Suprapubic skin (tissue), 4 donors: ENCODE data around the gene PTS. TPM values are rescaled to one million over a fixed set of nuclear protein-coding genes. Genes with fewer than 3 reads are reported as not detected.

Experiments used
- DNase-seq, 2 donors: peaks; one replicate each; pipeline ENCODE4 v3.0.0-alpha.2; 2019; ENCODE audit warnings: low spot score in 2 of 2
- H3K27ac ChIP-seq: fragments of 200-600 bp; sonication (generic); one replicate; pipeline ENCODE4 v1.5.1; 2019
- H3K27me3 ChIP-seq: fragments of 200-600 bp; sonication (generic); one replicate; pipeline ENCODE4 v1.5.1; 2019
- H3K36me3 ChIP-seq: fragments of 200-600 bp; sonication (generic); one replicate; pipeline ENCODE4 v1.5.1; 2019
- H3K4me1 ChIP-seq: fragments of 200-600 bp; sonication (generic); one replicate; pipeline ENCODE4 v1.5.1; 2019
- H3K4me3 ChIP-seq: fragments of 200-600 bp; sonication (generic); one replicate; pipeline ENCODE4 v1.5.1; 2019; ENCODE audit warnings: mild to moderate bottlenecking
- H3K9me3 ChIP-seq: fragments of 200-600 bp; sonication (generic); one replicate; pipeline ENCODE4 v1.5.1; 2019
- CTCF ChIP-seq, 2 donors: fragments of 200-600 bp in 1 of 2; fragments of 450-650 bp in 1 of 2; sonication (generic) in 1 of 2; IDR thresholded peaks; one replicate each; pipeline ENCODE4 v1.5.1; 2016 to 2019; ENCODE audit warnings: antibody characterized with exemption in 2 of 2, mild to moderate bottlenecking in 1 of 2, moderate library complexity in 1 of 2
- EP300 ChIP-seq: sonication (generic); formaldehyde crosslinking; IDR thresholded peaks from one replicate; pipeline ENCODE4 v1.6.1; 2017; ENCODE audit warnings: antibody characterized with exemption
- POLR2A ChIP-seq, 2 donors: fragments of 450-650 bp; IDR thresholded peaks; one replicate each; pipeline ENCODE4 v1.6.1; 2017; ENCODE audit warnings: antibody characterized with exemption in 2 of 2, mild to moderate bottlenecking in 2 of 2, moderate library complexity in 2 of 2
- POLR2AphosphoS5 ChIP-seq, 3 donors: sonication (generic); formaldehyde crosslinking; IDR thresholded peaks; one replicate each; pipeline ENCODE4 v1.6.1; 2017; ENCODE audit warnings: antibody characterized with exemption in 3 of 3
- WGBS: methylation state at CpG from one replicate; pipeline ENCODE4 v1.1.5; 2018; 5-methylcytosine and 5-hydroxymethylcytosine counted together
- total RNA-seq, 4 donors: library from RNA; depleted of rRNA; stranded (reverse); fragments of >200 nt; gene quantifications; one replicate each; pipeline ENCODE4 v1.1.0, GENCODE V29; 2016

The PTS gene
- total RNA-seq, 4 donors from 2014 or later = 22.1 to 39.2 (median 32.5) TPM

DNA sequence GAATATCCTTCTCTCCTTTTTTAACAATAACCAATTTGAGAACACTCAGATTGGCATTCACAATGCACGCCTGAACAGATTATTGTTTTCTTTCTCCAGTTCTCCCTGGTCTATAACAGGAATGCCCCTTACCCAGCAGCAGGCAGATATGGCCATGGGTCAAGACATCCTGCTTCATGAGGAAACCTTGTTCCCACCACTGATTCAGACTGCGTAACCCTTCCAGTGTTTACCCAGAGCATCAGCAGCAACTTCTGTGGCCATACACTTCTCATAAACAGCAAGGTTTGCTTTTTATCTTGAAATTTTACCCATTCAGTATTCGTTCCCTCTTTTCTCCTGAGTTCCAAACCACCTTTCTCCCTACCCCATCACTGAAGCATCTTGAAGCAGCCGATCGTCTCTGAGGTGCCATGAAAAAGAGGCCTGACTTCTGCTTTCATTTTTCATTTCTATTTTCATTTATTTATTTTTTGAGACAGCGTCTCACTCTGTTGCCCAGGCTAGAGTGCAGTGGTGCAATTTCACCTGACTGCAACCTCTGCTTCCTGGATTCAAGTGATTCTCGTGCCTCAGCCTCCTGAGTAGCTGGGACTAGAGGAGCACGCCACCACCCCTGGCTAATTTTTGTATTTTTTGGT lies 9.6 kb downstream of the PTS start:
- DNase-seq = no peak
- Histone ChIP-seq H3K9me3 (no peaks in the 10 kb centered on the region), H3K27ac (no peak overlapping the region), H3K27me3 (no peaks in the 10 kb centered on the region), H3K36me3 (peaks cover 86% of the 10 kb centered on the region), H3K4me1 (no peaks in the 10 kb centered on the region), H3K4me3 (no peak overlapping the region)
- 96% methylated on average over 8 of the region's 8 CpGs for WGBS
- no peak for TF ChIP-seq CTCF (IDR thresholded peaks at IDR 0.05)
- no peak for TF ChIP-seq EP300
- no peak for TF ChIP-seq POLR2A (IDR thresholded peaks at IDR 0.05)
- TF ChIP-seq POLR2AphosphoS5 (IDR thresholded peaks at IDR 0.05) = no peak

GRCh38 chr11:112237451-112237850 lies 11.2 kb downstream of the PTS start:
- Histone ChIP-seq H3K36me3 (peaks cover 84% of the 10 kb centered on the region), H3K27ac (no peak overlapping the region), H3K4me1 (no peaks in the 10 kb centered on the region), H3K27me3 (no peaks in the 10 kb centered on the region), H3K9me3 (no peaks in the 10 kb centered on the region), H3K4me3 (no peak overlapping the region)
- no peak for DNase-seq
- TF ChIP-seq CTCF (IDR thresholded peaks at IDR 0.05) (no peak), POLR2AphosphoS5 (IDR thresholded peaks at IDR 0.05) (no peak), EP300 (no peak), POLR2A (IDR thresholded peaks at IDR 0.05) (no peak)
- WGBS = 97% methylated on average over 4 of the region's 4 CpGs

- TF ChIP-seq POLR2AphosphoS5 (IDR thresholded peaks at IDR 0.05) = no peak
- no peak for TF ChIP-seq EP300
- no peak for TF ChIP-seq CTCF (IDR thresholded peaks at IDR 0.05)
- TF ChIP-seq POLR2A (IDR thresholded peaks at IDR 0.05) = no peak
- Histone ChIP-seq H3K4me3 (no peak overlapping the region), H3K9me3 (no peaks in the 10 kb centered on the region), H3K27ac (no peak overlapping the region), H3K4me1 (no peaks in the 10 kb centered on the region), H3K36me3 (peaks cover 83% of the 10 kb centered on the region), H3K27me3 (no peaks in the 10 kb centered on the region)
- DNase-seq = no peak
- WGBS = 83% methylated on average over 3 of the region's 3 CpGs
These were observed 11.8 kb downstream of the PTS start for GRCh38 chr11:112238041-112238440.

GRCh38 chr11:112241486-112241885 lies 15.3 kb downstream of the PTS start:
- Histone ChIP-seq H3K4me1 (no peaks in the 10 kb centered on the region), H3K27ac (no peak overlapping the region), H3K9me3 (no peaks in the 10 kb centered on the region), H3K36me3 (peaks cover 63% of the 10 kb centered on the region), H3K4me3 (no peak overlapping the region), H3K27me3 (no peaks in the 10 kb centered on the region)
- DNase-seq = no peak
- TF ChIP-seq CTCF (IDR thresholded peaks at IDR 0.05) = no peak
- TF ChIP-seq EP300 = no peak
- no peak for TF ChIP-seq POLR2A (IDR thresholded peaks at IDR 0.05)
- 54% methylated on average over 3 of the region's 3 CpGs for WGBS

GRCh38 chr11:112247201-112247600 lies 21.0 kb downstream of the PTS start:
- TF ChIP-seq POLR2A (IDR thresholded peaks at IDR 0.05) = no peak
- TF ChIP-seq POLR2AphosphoS5 (IDR thresholded peaks at IDR 0.05) = no peak
- no peak for TF ChIP-seq CTCF (IDR thresholded peaks at IDR 0.05)
- no peak for TF ChIP-seq EP300
- H3K36me3 ChIP-seq = peaks cover 16% of the 10 kb centered on the region
- 51% methylated on average over 4 of the region's 4 CpGs for WGBS
- H3K4me3 ChIP-seq = no peak overlapping the region
- H3K27ac ChIP-seq = no peak overlapping the region
- no peaks in the 10 kb centered on the region for H3K27me3 ChIP-seq
- no peaks in the 10 kb centered on the region for H3K9me3 ChIP-seq
- no peak for DNase-seq
- no peaks in the 10 kb centered on the region for H3K4me1 ChIP-seq
